GM13977 (cell line): Measurements from ENCODE around the gene CBFA2T3.
"Not testable (repeated sequence)": the region's sequence is repeated elsewhere in the genome, so short reads cannot be mapped to it uniquely, and the experiment has no call there.

Experiments used
- DNase-seq: peaks from one replicate; pipeline ENCODE4 v3.0.0; 2012; ENCODE audit warnings: low spot score
- CTCF ChIP-seq: IDR thresholded peaks from 2 replicates; pipeline ENCODE4 v1.5.1; 2012; ENCODE audit warnings: mild to moderate bottlenecking, control low read depth; ENCODE audit not compliant: insufficient read depth; ENCODE audit errors: extremely low read depth, missing control alignments
- in situ Hi-C: fragments of 300-500 bp; cut with MboI; formaldehyde crosslinking; loops from one replicate; pipeline ENCODE4 v1.12.0; 2022; ENCODE audit warnings: low sequenced_read_pairs, low pct_unique_long_range_greater_than_20kb, mixed read lengths, inconsistent platforms; ENCODE audit not compliant: unreplicated experiment

Gene CBFA2T3

DNA sequence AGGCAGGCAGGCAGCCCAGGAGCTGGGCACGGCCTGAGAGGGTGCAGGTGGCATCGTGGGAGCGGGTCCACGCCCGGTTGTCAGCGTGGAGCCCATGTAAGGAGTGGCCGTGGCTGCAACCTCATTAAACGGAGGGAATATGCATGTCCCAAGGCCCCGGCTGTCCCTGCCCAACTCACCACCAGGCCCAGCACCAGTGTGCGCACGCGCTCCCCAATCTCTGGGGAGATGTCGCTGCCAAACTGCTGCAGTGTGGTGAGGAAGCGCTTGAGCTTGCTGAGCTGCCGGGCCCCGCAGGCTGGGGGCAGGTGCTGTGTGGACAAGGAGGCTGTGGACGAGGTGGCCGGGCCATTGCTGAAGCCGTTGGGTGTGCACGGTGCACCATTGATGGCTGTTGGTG lies 84.9 kb downstream of the CBFA2T3 start:
- TF ChIP-seq CTCF: no peak
- no peak for DNase-seq
- in situ Hi-C loops: no loop called here

GRCh38 chr16:88891083-88891482 lies 85.9 kb downstream of the CBFA2T3 start:
- in situ Hi-C loops: no loop called here
- DNase-seq: no peak
- no peak for TF ChIP-seq CTCF

- in situ Hi-C loops, DNase-seq: not testable (repeated sequence)
Observed at GRCh38 chr16:88889702-88890352, 87.2 kb downstream of the CBFA2T3 start.

GRCh38 chr16:88888461-88889387 lies 88.3 kb downstream of the CBFA2T3 start:
- DNase-seq: no peak
- TF ChIP-seq CTCF: no peak
- in situ Hi-C loops: no loop called here

DNA sequence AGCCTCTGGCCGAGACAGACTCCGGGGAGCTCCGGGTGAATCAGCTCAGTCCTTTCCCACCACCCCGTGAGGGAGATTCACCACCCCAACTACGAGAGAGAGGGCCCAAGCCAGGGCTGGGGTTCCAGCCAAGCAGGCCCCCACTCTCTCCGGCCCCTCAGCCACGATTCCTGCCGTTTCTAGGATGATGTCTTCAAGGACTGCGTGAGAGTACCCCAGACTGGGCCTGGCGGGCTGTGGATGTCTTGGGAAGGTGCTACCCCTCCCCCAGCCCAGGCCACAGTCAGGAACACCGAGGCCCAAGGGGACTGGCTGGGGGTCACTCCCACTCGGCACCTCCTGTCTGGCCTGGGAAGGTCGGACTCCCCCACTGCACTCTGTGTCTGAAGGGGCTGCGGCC lies 89.0 kb downstream of the CBFA2T3 start:
- no peak for TF ChIP-seq CTCF
- in situ Hi-C loops: no loop called here
- no peak for DNase-seq

DNA sequence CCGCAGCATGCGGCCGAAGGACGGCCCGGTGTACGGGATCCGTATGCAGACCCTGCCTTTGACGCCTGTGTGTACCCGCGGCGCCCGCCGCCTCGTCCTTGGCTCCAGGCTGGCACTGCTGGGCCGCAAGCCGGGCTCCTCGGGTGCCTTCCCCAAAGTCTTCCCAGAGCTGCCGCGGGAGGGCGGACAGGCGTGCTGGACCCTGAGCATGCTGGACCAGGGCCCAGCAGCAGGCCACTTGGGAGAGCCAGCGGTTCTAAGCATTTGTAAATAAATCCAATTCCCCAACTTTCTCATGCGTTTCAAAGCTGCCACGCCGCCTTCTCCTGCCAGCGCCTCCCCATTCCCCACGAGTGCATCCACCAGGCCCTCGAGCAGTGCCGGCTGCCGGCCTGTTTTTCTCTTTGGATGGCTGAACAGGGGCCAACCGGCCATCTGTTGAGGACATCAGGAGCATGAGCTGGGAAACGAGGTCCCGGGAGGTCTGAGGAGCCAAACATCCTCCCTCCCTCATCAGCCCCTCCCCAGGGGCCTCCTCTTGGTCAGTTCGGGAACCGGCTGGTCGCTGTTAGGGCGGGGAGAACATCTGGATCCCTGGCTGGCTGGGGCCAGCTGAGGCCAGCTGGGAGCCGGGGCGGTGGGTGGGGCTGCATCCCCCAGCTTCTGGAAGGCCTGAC lies 90.0 kb downstream of the CBFA2T3 start:
- in situ Hi-C loops: no loop called here
- no peak for DNase-seq
- TF ChIP-seq CTCF: no peak
